Bone marrow (tissue), 2 donors: ENCODE measurements around the gene ZNF516.

Experiments used
- DNase-seq, 2 donors: peaks; one replicate each; lab custom pipeline; 2025; lab: John Stamatoyannopoulos, UW

The ZNF516 gene

GRCh38 chr18:76455003-76455676, 39.9 kb downstream of the ZNF516 start:
- DNase-seq = no peak

GRCh38 chr18:76454418-76454817, 40.6 kb downstream of the ZNF516 start:
- no peak for DNase-seq

- DNase-seq = no peak
Observed at GRCh38 chr18:76453932-76454331, 41.1 kb downstream of the ZNF516 start.

GRCh38 chr18:76453057-76453561, 41.9 kb downstream of the ZNF516 start:
- no peak for DNase-seq

GRCh38 chr18:76452357-76452756, 42.7 kb downstream of the ZNF516 start:
- DNase-seq = no peak

- DNase-seq = no peak
Observed at GRCh38 chr18:76451396-76452331, 43.4 kb downstream of the ZNF516 start.

- peak in 1 of 2 donors; percentile 39 for DNase-seq
Observed at GRCh38 chr18:76450452-76451395, 44.3 kb downstream of the ZNF516 start.

- no peak for DNase-seq
Observed at GRCh38 chr18:76449111-76449453, 46.0 kb downstream of the ZNF516 start.

- no peak for DNase-seq
Observed at GRCh38 chr18:76448256-76449110, 46.6 kb downstream of the ZNF516 start.

GRCh38 chr18:76447258-76447890, 47.7 kb downstream of the ZNF516 start:
- DNase-seq = no peak

GRCh38 chr18:76446321-76447257, 48.5 kb downstream of the ZNF516 start:
- DNase-seq = no peak

GRCh38 chr18:76445741-76446232, 49.3 kb downstream of the ZNF516 start:
- DNase-seq = no peak

GRCh38 chr18:76445275-76445674, 49.8 kb downstream of the ZNF516 start:
- DNase-seq = peak in 1 of 2 donors; percentile 45

GRCh38 chr18:76444446-76445105, 50.5 kb downstream of the ZNF516 start:
- DNase-seq = no peak

- no peak for DNase-seq
Observed at GRCh38 chr18:76443519-76444445, 51.3 kb downstream of the ZNF516 start.

- no peak for DNase-seq
Observed at GRCh38 chr18:76442413-76443171, 52.5 kb downstream of the ZNF516 start.
